ENCODE results near the gene BICDL2. TPM values are rescaled to one million over a fixed set of nuclear protein-coding genes. Genes with fewer than 3 reads are reported as not detected.
"Not testable (repeated sequence)": the region's sequence is repeated elsewhere in the genome, so short reads cannot be mapped to it uniquely, and the experiment has no call there.

The BICDL2 gene
- not detected in 2 replicates for total RNA-seq

GRCh38 chr16:3036726-3037315 lies at the start of gene BICDL2:
BICDL2 (minus strand) TSS chr16:3036944; CDS start chr16:3035496, 1,448 bp downstream.
- DNase-seq (ENCODE audit: low read depth in 2 of 2) = no peak

- DNase-seq (ENCODE audit: low read depth in 2 of 2) = no peak
Observed at GRCh38 chr16:3085868-3086595, 49.3 kb upstream of the BICDL2 start.

GRCh38 chr16:3084969-3085670 lies 48.4 kb upstream of the BICDL2 start:
- no peak for DNase-seq (ENCODE audit: low read depth in 2 of 2)

GRCh38 chr16:3084491-3084890 lies 47.7 kb upstream of the BICDL2 start:
- DNase-seq (ENCODE audit: low read depth in 2 of 2) = no peak

- not testable (repeated sequence) for DNase-seq (ENCODE audit: low read depth in 2 of 2)
Observed at GRCh38 chr16:3083408-3083807, 46.7 kb upstream of the BICDL2 start.

- DNase-seq (ENCODE audit: low read depth in 2 of 2) = not testable (repeated sequence)
Observed at GRCh38 chr16:3081957-3082356, 45.2 kb upstream of the BICDL2 start.

GRCh38 chr16:3080024-3080423 lies 43.3 kb upstream of the BICDL2 start:
- DNase-seq (ENCODE audit: low read depth in 2 of 2) = no peak

- DNase-seq (ENCODE audit: low read depth in 2 of 2) = no peak
Observed at GRCh38 chr16:3076577-3076976, 39.8 kb upstream of the BICDL2 start.

- DNase-seq (ENCODE audit: low read depth in 2 of 2) = not testable (repeated sequence)
Observed at GRCh38 chr16:3075946-3076345, 39.2 kb upstream of the BICDL2 start.

- no peak for DNase-seq (ENCODE audit: low read depth in 2 of 2)
Observed at GRCh38 chr16:3075523-3075915, 38.8 kb upstream of the BICDL2 start.

GRCh38 chr16:3074860-3075522 lies 38.2 kb upstream of the BICDL2 start:
- DNase-seq (ENCODE audit: low read depth in 2 of 2) = no peak

GRCh38 chr16:3073448-3073847 lies 36.7 kb upstream of the BICDL2 start:
- DNase-seq (ENCODE audit: low read depth in 2 of 2) = no peak

GRCh38 chr16:3072576-3073263 lies 36.0 kb upstream of the BICDL2 start:
- not testable (repeated sequence) for DNase-seq (ENCODE audit: low read depth in 2 of 2)

GRCh38 chr16:3072148-3072547 lies 35.4 kb upstream of the BICDL2 start:
- not testable (repeated sequence) for DNase-seq (ENCODE audit: low read depth in 2 of 2)

GRCh38 chr16:3071655-3072054 lies 34.9 kb upstream of the BICDL2 start:
- DNase-seq (ENCODE audit: low read depth in 2 of 2) = no peak

- no peak for DNase-seq (ENCODE audit: low read depth in 2 of 2)
Observed at GRCh38 chr16:3070608-3071111, 33.9 kb upstream of the BICDL2 start.

- DNase-seq (ENCODE audit: low read depth in 2 of 2) = not testable (repeated sequence)
Observed at GRCh38 chr16:3069146-3069545, 32.4 kb upstream of the BICDL2 start.

GRCh38 chr16:3068487-3068886 lies 31.7 kb upstream of the BICDL2 start:
- DNase-seq (ENCODE audit: low read depth in 2 of 2) = no peak

- no peak for DNase-seq (ENCODE audit: low read depth in 2 of 2)
Observed at GRCh38 chr16:3066440-3066748, 29.6 kb upstream of the BICDL2 start.

- peak; percentile 18 to 25 for DNase-seq (ENCODE audit: low read depth in 2 of 2)
Observed at GRCh38 chr16:3065742-3066439, 29.1 kb upstream of the BICDL2 start.

Data from dermis microvascular lymphatic vessel endothelial cell (primary cell).